SU-DHL-6 (cell line): ENCODE measurements around the gene ADD2.

Source experiments
- CTCF ChIP-seq: fragments of 200-600 bp; sonication (generic); IDR thresholded peaks from one replicate; pipeline ENCODE4 v1.5.1; 2017; ENCODE audit warnings: antibody characterized with exemption, mild to moderate bottlenecking, low read length, moderate library complexity; ENCODE audit not compliant: insufficient read depth, poor library complexity, severe bottlenecking
- EZH2phosphoT487 ChIP-seq: fragments of 200-600 bp; sonication (generic), shearing (Covaris generic); conservative IDR thresholded peaks from 2 replicates; pipeline ENCODE4 v1.6.1; 2018; ENCODE audit warnings: mild to moderate bottlenecking, antibody characterized with exemption, low read length, moderate library complexity, mixed read lengths

- no peak for TF ChIP-seq CTCF
- TF ChIP-seq EZH2phosphoT487: no peak
These were observed 134.5 kb downstream of the ADD2 start for GRCh38 chr2:70633508-70633907.
